ENCODE data around the gene SLC35B2.

Gene SLC35B2

GRCh38 chr6:44245912-44246662 lies 11.2 kb downstream of the SLC35B2 start:
- Histone ChIP-seq H3K4me1 (ENCODE audit: control insufficient read depth in 2 of 2, insufficient read depth in 2 of 2, low read length in 2 of 2) (peaks cover 7 to 15% of the 10 kb centered on the region in 2 donors), H3K9ac (ENCODE audit: low read depth in 1 of 2, low read length in 2 of 2) (peak overlapping the region; percentile 83 to 100), H3K4me3 (ENCODE audit: low read length in 2 of 2) (peak overlapping the region; percentile 84 to 100), H3K9me3 (ENCODE audit: control insufficient read depth in 2 of 2, low read length in 2 of 2) (no peaks in the 10 kb centered on the region), H3K36me3 (ENCODE audit: control insufficient read depth in 2 of 2, insufficient read depth in 2 of 2, low read length in 2 of 2) (peaks cover 23 to 24% of the 10 kb centered on the region in 2 donors), H3K27ac (ENCODE audit: low read depth in 2 of 2, low read length in 2 of 2) (peak overlapping the region; percentile 96 to 97), H3K27me3 (ENCODE audit: control insufficient read depth in 2 of 2, insufficient read depth in 2 of 2, low read length in 2 of 2) (no peaks in the 10 kb centered on the region)

- Histone ChIP-seq H3K27me3 (ENCODE audit: control insufficient read depth in 2 of 2, insufficient read depth in 2 of 2, low read length in 2 of 2) (no peaks in the 10 kb centered on the region), H3K4me1 (ENCODE audit: control insufficient read depth in 2 of 2, insufficient read depth in 2 of 2, low read length in 2 of 2) (peaks cover 7 to 15% of the 10 kb centered on the region in 2 donors), H3K36me3 (ENCODE audit: control insufficient read depth in 2 of 2, insufficient read depth in 2 of 2, low read length in 2 of 2) (peaks cover 16 to 17% of the 10 kb centered on the region in 2 donors), H3K9me3 (ENCODE audit: control insufficient read depth in 2 of 2, low read length in 2 of 2) (no peaks in the 10 kb centered on the region), H3K9ac (ENCODE audit: low read depth in 1 of 2, low read length in 2 of 2) (peak overlapping the region; percentile 83 to 100), H3K27ac (ENCODE audit: low read depth in 2 of 2, low read length in 2 of 2) (peak overlapping the region; percentile 96 to 97), H3K4me3 (ENCODE audit: low read length in 2 of 2) (peak overlapping the region; percentile 84 to 100)
Measured at GRCh38 chr6:44245391-44245911, 11.9 kb downstream of the SLC35B2 start.

- Histone ChIP-seq H3K4me1 (ENCODE audit: control insufficient read depth in 2 of 2, insufficient read depth in 2 of 2, low read length in 2 of 2) (peaks cover 5 to 12% of the 10 kb centered on the region in 2 donors), H3K27me3 (ENCODE audit: control insufficient read depth in 2 of 2, insufficient read depth in 2 of 2, low read length in 2 of 2) (no peaks in the 10 kb centered on the region), H3K27ac (ENCODE audit: low read depth in 2 of 2, low read length in 2 of 2) (no peak overlapping the region), H3K4me3 (ENCODE audit: low read length in 2 of 2) (no peak overlapping the region), H3K9me3 (ENCODE audit: control insufficient read depth in 2 of 2, low read length in 2 of 2) (no peaks in the 10 kb centered on the region), H3K9ac (ENCODE audit: low read depth in 1 of 2, low read length in 2 of 2) (no peak overlapping the region), H3K36me3 (ENCODE audit: control insufficient read depth in 2 of 2, insufficient read depth in 2 of 2, low read length in 2 of 2) (no peaks in the 10 kb centered on the region)
Measured at GRCh38 chr6:44243345-44243744, 14.0 kb downstream of the SLC35B2 start.

GRCh38 chr6:44238687-44239350 lies 18.5 kb downstream of the SLC35B2 start:
- no peaks in the 10 kb centered on the region for H3K36me3 ChIP-seq (ENCODE audit: control insufficient read depth in 2 of 2, insufficient read depth in 2 of 2, low read length in 2 of 2)
- peak overlapping the region in 1 of 2 donors; percentile 1 for H3K4me3 ChIP-seq (ENCODE audit: low read length in 2 of 2)
- H3K27ac ChIP-seq (ENCODE audit: low read depth in 2 of 2, low read length in 2 of 2), result peak overlapping the region; percentile 90 to 94
- H3K4me1 ChIP-seq (ENCODE audit: control insufficient read depth in 2 of 2, insufficient read depth in 2 of 2, low read length in 2 of 2), result peaks cover 17 to 24% of the 10 kb centered on the region in 2 donors
- H3K9me3 ChIP-seq (ENCODE audit: control insufficient read depth in 2 of 2, low read length in 2 of 2), result no peaks in the 10 kb centered on the region
- no peaks in the 10 kb centered on the region for H3K27me3 ChIP-seq (ENCODE audit: control insufficient read depth in 2 of 2, insufficient read depth in 2 of 2, low read length in 2 of 2)
- H3K9ac ChIP-seq (ENCODE audit: low read depth in 1 of 2, low read length in 2 of 2), result peak overlapping the region in 1 of 2 donors; percentile 85

- H3K4me3 ChIP-seq (ENCODE audit: low read length in 2 of 2), result peak overlapping the region; percentile 78 to 82
- H3K4me1 ChIP-seq (ENCODE audit: control insufficient read depth in 2 of 2, insufficient read depth in 2 of 2, low read length in 2 of 2), result peaks cover 19 to 24% of the 10 kb centered on the region in 2 donors
- H3K9me3 ChIP-seq (ENCODE audit: control insufficient read depth in 2 of 2, low read length in 2 of 2), result no peaks in the 10 kb centered on the region
- no peaks in the 10 kb centered on the region for H3K27me3 ChIP-seq (ENCODE audit: control insufficient read depth in 2 of 2, insufficient read depth in 2 of 2, low read length in 2 of 2)
- H3K36me3 ChIP-seq (ENCODE audit: control insufficient read depth in 2 of 2, insufficient read depth in 2 of 2, low read length in 2 of 2), result no peaks in the 10 kb centered on the region
- H3K9ac ChIP-seq (ENCODE audit: low read depth in 1 of 2, low read length in 2 of 2), result peak overlapping the region; percentile 64 to 85
- H3K27ac ChIP-seq (ENCODE audit: low read depth in 2 of 2, low read length in 2 of 2), result peak overlapping the region; percentile 90 to 94
Measured at GRCh38 chr6:44237813-44238433, 19.4 kb downstream of the SLC35B2 start.

GRCh38 chr6:44237021-44237812 lies 20.1 kb downstream of the SLC35B2 start:
- no peaks in the 10 kb centered on the region for H3K9me3 ChIP-seq (ENCODE audit: control insufficient read depth in 2 of 2, low read length in 2 of 2)
- H3K36me3 ChIP-seq (ENCODE audit: control insufficient read depth in 2 of 2, insufficient read depth in 2 of 2, low read length in 2 of 2), result no peaks in the 10 kb centered on the region
- peaks cover 19 to 24% of the 10 kb centered on the region in 2 donors for H3K4me1 ChIP-seq (ENCODE audit: control insufficient read depth in 2 of 2, insufficient read depth in 2 of 2, low read length in 2 of 2)
- peak overlapping the region; percentile 90 to 94 for H3K27ac ChIP-seq (ENCODE audit: low read depth in 2 of 2, low read length in 2 of 2)
- H3K4me3 ChIP-seq (ENCODE audit: low read length in 2 of 2), result peak overlapping the region; percentile 78 to 82
- H3K9ac ChIP-seq (ENCODE audit: low read depth in 1 of 2, low read length in 2 of 2), result peak overlapping the region; percentile 64 to 85
- no peaks in the 10 kb centered on the region for H3K27me3 ChIP-seq (ENCODE audit: control insufficient read depth in 2 of 2, insufficient read depth in 2 of 2, low read length in 2 of 2)

GRCh38 chr6:44235891-44236516 lies 21.3 kb downstream of the SLC35B2 start:
- no peaks in the 10 kb centered on the region for H3K9me3 ChIP-seq (ENCODE audit: control insufficient read depth in 2 of 2, low read length in 2 of 2)
- no peak overlapping the region for H3K27ac ChIP-seq (ENCODE audit: low read depth in 2 of 2, low read length in 2 of 2)
- H3K27me3 ChIP-seq (ENCODE audit: control insufficient read depth in 2 of 2, insufficient read depth in 2 of 2, low read length in 2 of 2), result no peaks in the 10 kb centered on the region
- no peaks in the 10 kb centered on the region for H3K36me3 ChIP-seq (ENCODE audit: control insufficient read depth in 2 of 2, insufficient read depth in 2 of 2, low read length in 2 of 2)
- H3K9ac ChIP-seq (ENCODE audit: low read depth in 1 of 2, low read length in 2 of 2), result no peak overlapping the region
- peaks cover 19 to 24% of the 10 kb centered on the region in 2 donors for H3K4me1 ChIP-seq (ENCODE audit: control insufficient read depth in 2 of 2, insufficient read depth in 2 of 2, low read length in 2 of 2)
- no peak overlapping the region for H3K4me3 ChIP-seq (ENCODE audit: low read length in 2 of 2)

- H3K4me1 ChIP-seq (ENCODE audit: control insufficient read depth in 2 of 2, insufficient read depth in 2 of 2, low read length in 2 of 2), result peaks cover 19 to 24% of the 10 kb centered on the region in 2 donors
- no peak overlapping the region for H3K9ac ChIP-seq (ENCODE audit: low read depth in 1 of 2, low read length in 2 of 2)
- no peak overlapping the region for H3K4me3 ChIP-seq (ENCODE audit: low read length in 2 of 2)
Measured at GRCh38 chr6:44235269-44235668, 22.1 kb downstream of the SLC35B2 start.

More at GRCh38 chr6:44235269-44235668, 22.1 kb downstream of the SLC35B2 start:
- H3K9me3 ChIP-seq (ENCODE audit: control insufficient read depth in 2 of 2, low read length in 2 of 2), result no peaks in the 10 kb centered on the region
- peak overlapping the region in 1 of 2 donors; percentile 1 for H3K27ac ChIP-seq (ENCODE audit: low read depth in 2 of 2, low read length in 2 of 2)
- H3K27me3 ChIP-seq (ENCODE audit: control insufficient read depth in 2 of 2, insufficient read depth in 2 of 2, low read length in 2 of 2), result no peaks in the 10 kb centered on the region
- H3K36me3 ChIP-seq (ENCODE audit: control insufficient read depth in 2 of 2, insufficient read depth in 2 of 2, low read length in 2 of 2), result no peaks in the 10 kb centered on the region

All from mucosa of rectum (tissue), 2 donors.